Pancreas (tissue), 10 donors: ENCODE results near the gene OBP2B. TPM values are rescaled to one million over a fixed set of nuclear protein-coding genes. Genes with fewer than 3 reads are reported as not detected.
"Not testable (repeated sequence)": the region's sequence is repeated elsewhere in the genome, so short reads cannot be mapped to it uniquely, and the experiment has no call there.

Source experiments
- ATAC-seq, 4 donors: fragments of 200-7000 bp; cut with Tn5 transposase; one replicate each; pipeline versions ENCODE4 v1.8.0 to v1.9.1; 2020; ENCODE audit warnings: mild to moderate bottlenecking in 4 of 4, moderate library complexity in 4 of 4
- DNase-seq, 6 donors: peaks; one replicate each; pipeline ENCODE4 v3.0.0-alpha.2; 2020
- FAIRE-seq: peaks from 2 replicates; lab custom pipeline; 2012; peaks lifted over from hg19 to GRCh38; lab: Jason Lieb, UNC
- H3K27ac ChIP-seq, 4 donors: fragments of 200-600 bp; sonication (generic); 1 replicate in 3 of 4; 2 replicates in 1 of 4; pipeline versions ENCODE4 v1.5.0 to v1.8.0; 2020
- H3K27me3 ChIP-seq, 4 donors: fragments of 200-600 bp; one replicate each; pipeline ENCODE4 v1.8.0; 2021
- H3K36me3 ChIP-seq, 3 donors: fragments of 200-600 bp; sonication (generic) in 1 of 3; one replicate each; pipeline versions ENCODE4 v1.5.0 to v1.8.0; 2020 to 2021
- H3K4me1 ChIP-seq, 3 donors: fragments of 200-600 bp; one replicate each; pipeline ENCODE4 v1.8.0; 2021
- H3K4me3 ChIP-seq, 4 donors: fragments of 200-600 bp; sonication (generic) in 2 of 4; one replicate each; pipeline versions ENCODE4 v1.5.0 to v1.8.0; 2020 to 2021
- H3K9me3 ChIP-seq, 4 donors: fragments of 200-600 bp; one replicate each; pipeline ENCODE4 v1.8.0; 2021
- WGBS, 2 donors: extraction: QIAGEN DNeasy Blood & Tissue Kit; methylation state at CpG; one replicate each; pipeline ENCODE4 v1.1.7; 2013; 5-methylcytosine and 5-hydroxymethylcytosine counted together
- intact Hi-C, 3 donors: fragments of 100-400 bp; cut with DNase I; formaldehyde crosslinking; loops; one replicate each; pipeline versions ENCODE4 v1.11.1 to v1.14.2; 2022
- polyA plus RNA-seq, 2 donors: library from polyadenylated mRNA; stranded (reverse); fragments of 200-250 nt; gene quantifications; one replicate each; pipeline ENCODE4 v1.2.3, GENCODE V29; 2013
- total RNA-seq, 6 donors: library from RNA; stranded (reverse); fragmentation: NEBNext Ultra II Directional in 4 of 6; extraction: Animal tissue kit (Norgen Biotek cat#: 25700) in 4 of 6; gene quantifications; one replicate each; pipeline versions ENCODE4 v1.2.1 to v1.2.4, GENCODE V29; 2021 to 2023
- TF ChIP-seq, protein P1 (sequence below), 4 donors: fragments of 200-600 bp; sonication (generic) in 3 of 4; IDR thresholded peaks; one replicate each; pipeline versions ENCODE4 v1.5.0 to v1.8.0; 2021; ENCODE audit warnings: antibody characterized with exemption in 4 of 4
- donor health status: healthy with polysubstance abuse.
- donor health status: DM: no; HTN: no; CAD: no; lungs with moderate emphysema.
- donor health status: DM: no; HTN: no; CAD: no.
- donor health status: control.
- donor health status: control.
- donor health status: Bipolar disorder and iron deficiency.
- donor health status: DM: yes; HTN: yes; CAD: no.
- donor health status: DM: no; HTN: no; CAD: no.
- donor health status: DM: no; HTN: no; CAD: no.
- donor health status: DM: yes; HTN: yes; CAD: no.

OBP2B gene
- total and polyA plus RNA-seq, 8 donors, result not detected

GRCh38 chr9:133238272-133238850 is 29.3 kb upstream of the OBP2B start:
- H3K27ac ChIP-seq, result peak overlapping the region in 2 of 4 donors; percentile 13 to 77
- DNase-seq (peak in 5 of 6 donors; percentile 52 to 84 (median 69)), FAIRE-seq (no peak), ATAC-seq (peak; percentile 63 to 87 (median 76))
- no peaks in the 10 kb centered on the region for H3K36me3 ChIP-seq
- 21 to 23% methylated on average over 25 of the region's 25 CpGs for WGBS, 2 donors
- H3K27me3 ChIP-seq, result no peaks in the 10 kb centered on the region
- TF ChIP-seq, protein P1, sequence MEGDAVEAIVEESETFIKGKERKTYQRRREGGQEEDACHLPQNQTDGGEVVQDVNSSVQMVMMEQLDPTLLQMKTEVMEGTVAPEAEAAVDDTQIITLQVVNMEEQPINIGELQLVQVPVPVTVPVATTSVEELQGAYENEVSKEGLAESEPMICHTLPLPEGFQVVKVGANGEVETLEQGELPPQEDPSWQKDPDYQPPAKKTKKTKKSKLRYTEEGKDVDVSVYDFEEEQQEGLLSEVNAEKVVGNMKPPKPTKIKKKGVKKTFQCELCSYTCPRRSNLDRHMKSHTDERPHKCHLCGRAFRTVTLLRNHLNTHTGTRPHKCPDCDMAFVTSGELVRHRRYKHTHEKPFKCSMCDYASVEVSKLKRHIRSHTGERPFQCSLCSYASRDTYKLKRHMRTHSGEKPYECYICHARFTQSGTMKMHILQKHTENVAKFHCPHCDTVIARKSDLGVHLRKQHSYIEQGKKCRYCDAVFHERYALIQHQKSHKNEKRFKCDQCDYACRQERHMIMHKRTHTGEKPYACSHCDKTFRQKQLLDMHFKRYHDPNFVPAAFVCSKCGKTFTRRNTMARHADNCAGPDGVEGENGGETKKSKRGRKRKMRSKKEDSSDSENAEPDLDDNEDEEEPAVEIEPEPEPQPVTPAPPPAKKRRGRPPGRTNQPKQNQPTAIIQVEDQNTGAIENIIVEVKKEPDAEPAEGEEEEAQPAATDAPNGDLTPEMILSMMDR (IDR thresholded peaks at IDR 0.05), result no peak
- H3K9me3 ChIP-seq, result no peaks in the 10 kb centered on the region
- H3K4me3 ChIP-seq, result peak overlapping the region in 2 of 4 donors; percentile 22
- H3K4me1 ChIP-seq, result peaks cover 0 to 7% (median 0%) of the 10 kb centered on the region in 3 donors
- intact Hi-C loops, result no loop called here

- Histone ChIP-seq H3K4me1 (peaks cover 0 to 7% (median 0%) of the 10 kb centered on the region in 3 donors), H3K27ac (no peak overlapping the region), H3K27me3 (no peaks in the 10 kb centered on the region), H3K36me3 (no peaks in the 10 kb centered on the region), H3K9me3 (no peaks in the 10 kb centered on the region), H3K4me3 (no peak overlapping the region)
- peak in 1 of 6 donors; percentile 4 for DNase-seq
- FAIRE-seq, result no peak
- WGBS, 2 donors, result 68 to 70% methylated on average over 17 of the region's 17 CpGs
- TF ChIP-seq, protein P1 (IDR thresholded peaks at IDR 0.05), result no peak
- no peak for ATAC-seq
- intact Hi-C loops, result no loop called here
Observed at GRCh38 chr9:133237035-133237731, 28.1 kb upstream of the OBP2B start.

DNA sequence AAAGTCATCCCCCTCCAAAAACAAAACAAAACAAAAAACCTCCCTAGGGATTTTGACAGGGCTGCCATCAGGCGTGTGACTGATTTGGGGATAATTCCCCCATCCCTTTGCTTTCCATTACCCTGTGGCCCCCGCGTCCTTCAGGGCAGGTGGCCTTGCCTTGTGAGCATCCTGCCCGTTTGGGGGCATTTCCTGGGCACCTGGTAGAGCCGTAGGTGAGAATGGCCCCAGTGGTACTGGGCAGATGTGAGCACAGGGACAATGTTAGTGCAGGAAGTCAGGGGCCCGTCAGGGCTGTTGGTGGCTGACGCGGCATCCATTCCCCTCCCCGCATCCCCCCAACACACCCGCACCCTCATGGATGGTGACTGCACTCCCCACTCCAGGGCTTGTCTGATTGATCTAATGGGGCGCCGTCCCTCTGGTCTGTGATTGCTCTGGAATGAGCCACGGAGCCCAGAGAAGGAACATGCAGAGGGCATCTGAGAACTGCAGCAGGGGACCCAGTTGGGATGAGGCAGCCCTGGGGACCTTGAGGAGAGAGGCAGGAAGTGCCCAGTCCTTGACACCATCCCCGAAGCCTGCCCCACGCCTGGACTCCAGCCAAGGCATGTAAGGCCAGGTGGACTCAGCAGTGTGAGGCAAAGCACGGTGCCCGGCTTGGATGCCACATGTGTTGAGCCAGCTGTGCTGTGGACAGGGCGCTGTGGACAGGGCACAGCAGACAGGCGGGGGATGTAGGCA is 27.4 kb upstream of the OBP2B start:
- H3K27ac ChIP-seq, FAIRE-seq, H3K27me3 ChIP-seq, H3K9me3 ChIP-seq, H3K4me3 ChIP-seq, H3K4me1 ChIP-seq, H3K36me3 ChIP-seq, intact Hi-C loops, ATAC-seq: not testable (repeated sequence)
- DNase-seq, result peak in 2 of 6 donors; percentile 8 to 75
- 56 to 63% methylated on average over 19 of the region's 19 CpGs for WGBS, 2 donors

- no peak for DNase-seq
- H3K4me1 ChIP-seq, result peaks cover 0 to 7% (median 0%) of the 10 kb centered on the region in 3 donors
- no peak for FAIRE-seq
- 72 to 76% methylated on average over 11 of the region's 11 CpGs for WGBS, 2 donors
- intact Hi-C loops, result no loop called here
- no peaks in the 10 kb centered on the region for H3K36me3 ChIP-seq
- H3K27me3 ChIP-seq, result no peaks in the 10 kb centered on the region
- no peak for ATAC-seq
- no peak overlapping the region for H3K4me3 ChIP-seq
- no peaks in the 10 kb centered on the region for H3K9me3 ChIP-seq
- TF ChIP-seq, protein P1 (IDR thresholded peaks at IDR 0.05), result no peak
- no peak overlapping the region for H3K27ac ChIP-seq
Observed at GRCh38 chr9:133235549-133236222, 26.6 kb upstream of the OBP2B start.
